Pons (tissue), 1 donor: Measurements from ENCODE around the gene NPHS1.
"Not testable (repeated sequence)": the region's sequence is repeated elsewhere in the genome, so short reads cannot be mapped to it uniquely, and the experiment has no call there.

Experiments
- DNase-seq: peaks from one replicate; pipeline ENCODE4 v3.0.0-alpha.2; 2016; ENCODE audit warnings: low spot score

Gene NPHS1

GRCh38 chr19:35812220-35813042 lies 39.9 kb downstream of the NPHS1 start, which contains the start of gene PRODH2:
Gene PRODH2, minus strand, starts transcription at chr19:35812845. Its CDS starts 40 bp downstream, at chr19:35812805.
- no peak for DNase-seq

- no peak for DNase-seq
Observed at GRCh38 chr19:35811317-35812219, 40.7 kb downstream of the NPHS1 start.

- no peak for DNase-seq
Observed at GRCh38 chr19:35807633-35808032, 44.7 kb downstream of the NPHS1 start.

- DNase-seq, result no peak
Observed at GRCh38 chr19:35806597-35806996, 45.7 kb downstream of the NPHS1 start.

GRCh38 chr19:35805526-35806102 lies 46.7 kb downstream of the NPHS1 start:
- no peak for DNase-seq

GRCh38 chr19:35801828-35802227 lies 50.5 kb downstream of the NPHS1 start:
- DNase-seq, result no peak

GRCh38 chr19:35797663-35798062 lies 54.6 kb downstream of the NPHS1 start:
- DNase-seq, result peak; percentile 8

- no peak for DNase-seq
Observed at GRCh38 chr19:35796645-35797542, 55.4 kb downstream of the NPHS1 start.

- not testable (repeated sequence) for DNase-seq
Observed at GRCh38 chr19:35795564-35795963, 56.7 kb downstream of the NPHS1 start.

- no peak for DNase-seq
Observed at GRCh38 chr19:35793381-35794165, 58.7 kb downstream of the NPHS1 start.

- DNase-seq, result no peak
Observed at GRCh38 chr19:35792888-35793287, 59.4 kb downstream of the NPHS1 start.

GRCh38 chr19:35792312-35792711 lies 60.0 kb downstream of the NPHS1 start:
- DNase-seq, result no peak

- no peak for DNase-seq
Observed at GRCh38 chr19:35791814-35792279, 60.5 kb downstream of the NPHS1 start.

- no peak for DNase-seq
Observed at GRCh38 chr19:35790981-35791813, 61.1 kb downstream of the NPHS1 start.

GRCh38 chr19:35789978-35790944 lies 62.0 kb downstream of the NPHS1 start:
- no peak for DNase-seq

- DNase-seq, result no peak
Observed at GRCh38 chr19:35789195-35789977, 62.9 kb downstream of the NPHS1 start.

- no peak for DNase-seq
Observed at GRCh38 chr19:35788205-35788960, 63.9 kb downstream of the NPHS1 start.
